Measurements from ENCODE around the gene SLC25A34.
A peak's percentile ranks its signal among the peaks of the same experiment; 100 is the strongest.

The SLC25A34 gene

GRCh38 chr1:15757016-15757543 lies 21.0 kb downstream of the SLC25A34 start:
- in situ Hi-C loops (cut with MboI; ENCODE audit: low pct_unique_long_range_greater_than_20kb, low sequenced_read_pairs, unreplicated experiment) = no loop called here
- no peak for TF ChIP-seq CTCF (IDR thresholded peaks at IDR 0.05; ENCODE audit: extremely low read depth, insufficient read depth, missing control alignments)
- no peak for DNase-seq (ENCODE audit: low spot score)

- DNase-seq (ENCODE audit: low spot score) = peak; percentile 36
These were observed 21.7 kb downstream of the SLC25A34 start for GRCh38 chr1:15757575-15758342.

GRCh38 chr1:15758343-15758931 lies 22.4 kb downstream of the SLC25A34 start, which contains the start of gene FBLIM1:
Gene FBLIM1, plus strand, starts transcription at chr1:15758795. Its CDS starts 6,189 bp downstream, at chr1:15764984.
- in situ Hi-C loops (cut with MboI; ENCODE audit: low pct_unique_long_range_greater_than_20kb, low sequenced_read_pairs, unreplicated experiment) = no loop called here
- peak; percentile 38 for DNase-seq (ENCODE audit: low spot score)
- no peak for TF ChIP-seq CTCF (IDR thresholded peaks at IDR 0.05; ENCODE audit: extremely low read depth, insufficient read depth, missing control alignments)

More at GRCh38 chr1:15757575-15758342, 21.7 kb downstream of the SLC25A34 start:
- TF ChIP-seq CTCF (IDR thresholded peaks at IDR 0.05; ENCODE audit: extremely low read depth, insufficient read depth, missing control alignments) = no peak
- in situ Hi-C loops (cut with MboI; ENCODE audit: low pct_unique_long_range_greater_than_20kb, low sequenced_read_pairs, unreplicated experiment) = no loop called here

GRCh38 chr1:15758953-15759661 lies 23.0 kb downstream of the SLC25A34 start:
- DNase-seq (ENCODE audit: low spot score) = peak; percentile 57
- no peak for TF ChIP-seq CTCF (IDR thresholded peaks at IDR 0.05; ENCODE audit: extremely low read depth, insufficient read depth, missing control alignments)
- in situ Hi-C loops (cut with MboI; ENCODE audit: low pct_unique_long_range_greater_than_20kb, low sequenced_read_pairs, unreplicated experiment) = no loop called here

GRCh38 chr1:15760520-15761211 lies 24.6 kb downstream of the SLC25A34 start:
- in situ Hi-C loops (cut with MboI; ENCODE audit: low pct_unique_long_range_greater_than_20kb, low sequenced_read_pairs, unreplicated experiment) = no loop called here
- no peak for TF ChIP-seq CTCF (IDR thresholded peaks at IDR 0.05; ENCODE audit: extremely low read depth, insufficient read depth, missing control alignments)
- peak; percentile 36 for DNase-seq (ENCODE audit: low spot score)

Measured in GM13977 (cell line).